ENCODE measurements around the gene RNF25.
A peak's percentile ranks its signal among the peaks of the same experiment; 100 is the strongest.

Gene RNF25

GRCh38 chr2:218717262-218717661, 45.5 kb upstream of the RNF25 start:
- ChIA-PET POLR2A (no interaction called here), CTCF (no interaction called here)
- no peak overlapping the region for H3K4me3 ChIP-seq (ENCODE audit: low read depth, low read length)
- peaks cover 11 to 23% of the 10 kb centered on the region in 2 experiments for H3K36me3 ChIP-seq (ENCODE audit: control insufficient read depth in 2 of 2, insufficient read depth in 1 of 2, low read length in 2 of 2)
- peaks cover 25% of the 10 kb centered on the region for H3K4me1 ChIP-seq (ENCODE audit: control insufficient read depth, insufficient read depth, low read length)
- no peak overlapping the region for H3K27ac ChIP-seq (ENCODE audit: extremely low read depth, low read depth, low read length)
- no peaks in the 10 kb centered on the region for H3K9me3 ChIP-seq (ENCODE audit: control insufficient read depth, insufficient read depth, low read depth, low read length)
- TF ChIP-seq ZNF426 (tag by site-specific recombination; IDR thresholded peaks at IDR 0.05): no peak
- peak; percentile 81 for TF ChIP-seq GLIS1 (tag by site-specific recombination; IDR thresholded peaks at IDR 0.05)
- no peak for TF ChIP-seq ZNF529 (tag by site-specific recombination; IDR thresholded peaks at IDR 0.05; ENCODE audit: insufficient replicate concordance)
- TF ChIP-seq SP7 (tag by site-specific recombination; IDR thresholded peaks at IDR 0.05): peak; percentile 84
- no peak for TF ChIP-seq ZNF2 (tag by site-specific recombination; IDR thresholded peaks at IDR 0.05)
- TF ChIP-seq ZNF148 (tag by site-specific recombination; IDR thresholded peaks at IDR 0.05; ENCODE audit: borderline replicate concordance): no peak
- 0 out of 2 replicates have a peak, but pooled peaks have one; percentile 16 for TF ChIP-seq ZNF660 (tag by site-specific recombination; IDR thresholded peaks at IDR 0.05)
- TF ChIP-seq KLF17 (tag by site-specific recombination; IDR thresholded peaks at IDR 0.05): peak; percentile 40; the same call in 1 of the 2 replicates
- peak; percentile 72 for TF ChIP-seq ZNF600 (tag by site-specific recombination; IDR thresholded peaks at IDR 0.05)
- TF ChIP-seq ZNF366 (tag by site-specific recombination; conservative IDR thresholded peaks at IDR 0.05): peak; percentile 66
- TF ChIP-seq SCRT2 (tag by site-specific recombination; IDR thresholded peaks at IDR 0.05): 0 out of 2 replicates have a peak, but pooled peaks have one; percentile 30
- TF ChIP-seq IKZF3 (tag by site-specific recombination; IDR thresholded peaks at IDR 0.05): no peak
- TF ChIP-seq WT1 (tag by site-specific recombination; IDR thresholded peaks at IDR 0.05): peak; percentile 56
- no peak for TF ChIP-seq OVOL3 (tag by site-specific recombination; IDR thresholded peaks at IDR 0.05)

- ChIA-PET CTCF (no interaction called here), POLR2A (no interaction called here)
- Histone ChIP-seq H3K4me3 (ENCODE audit: low read depth, low read length) (no peak overlapping the region), H3K36me3 (ENCODE audit: control insufficient read depth in 2 of 2, insufficient read depth in 1 of 2, low read length in 2 of 2) (peaks cover 11 to 23% of the 10 kb centered on the region in 2 experiments), H3K4me1 (ENCODE audit: control insufficient read depth, insufficient read depth, low read length) (peaks cover 20% of the 10 kb centered on the region), H3K27ac (ENCODE audit: extremely low read depth, low read depth, low read length) (no peak overlapping the region), H3K9me3 (ENCODE audit: control insufficient read depth, insufficient read depth, low read depth, low read length) (no peaks in the 10 kb centered on the region)
- TF ChIP-seq SP2 (tag by site-specific recombination; IDR thresholded peaks at IDR 0.05) (no peak), PRDM6 (tag by site-specific recombination; IDR thresholded peaks at IDR 0.05) (no peak), KLF16 (tag by site-specific recombination; IDR thresholded peaks at IDR 0.05) (no peak), ZBTB20 (tag by site-specific recombination; IDR thresholded peaks at IDR 0.05) (no peak), GFI1B (tag by site-specific recombination; IDR thresholded peaks at IDR 0.05) (no peak), ZNF785 (tag by site-specific recombination; IDR thresholded peaks at IDR 0.05) (no peak), ZNF335 (tag by site-specific recombination; conservative IDR thresholded peaks at IDR 0.05) (no peak), ZNF645 (tag by site-specific recombination; IDR thresholded peaks at IDR 0.05) (no peak), ZNF23 (tag by site-specific recombination; IDR thresholded peaks at IDR 0.05; ENCODE audit: borderline replicate concordance) (no peak), ZNF660 (tag by site-specific recombination; IDR thresholded peaks at IDR 0.05) (no peak), ZNF416 (tag by site-specific recombination; IDR thresholded peaks at IDR 0.05) (no peak)
These were observed 44.3 kb upstream of the RNF25 start for GRCh38 chr2:218716070-218716469.
